SK-MEL-5 (cell line): ENCODE data around the gene GLB1L3. TPM values are rescaled to one million over a fixed set of nuclear protein-coding genes. Genes with fewer than 3 reads are reported as not detected.

Experiments used
- DNase-seq: peaks from one replicate; pipeline ENCODE4 v3.0.0-alpha.2; 2016; ENCODE audit warnings: low read depth, low spot score
- in situ Hi-C: cut with HindIII; loops from 2 replicates; pipeline ENCODE4 v1.10.0; 2016; ENCODE audit warnings: low sequenced_read_pairs, high pct_unique_total_duplicates, low pct_unique_long_range_greater_than_20kb
- polyA plus RNA-seq, 2 experiments: library from polyadenylated mRNA; depleted of rRNA; stranded (reverse); fragments of >200 nt; gene quantifications; 2 replicates each; pipeline ENCODE4 v1.2.3, GENCODE V29; 2015
- total RNA-seq: library from RNA; depleted of rRNA; stranded (reverse); fragments of >200 nt; shearing (Covaris generic); gene quantifications from 2 replicates; pipeline ENCODE4 v1.2.3, GENCODE V29; 2014; rRNA removed

The GLB1L3 gene, protein sequence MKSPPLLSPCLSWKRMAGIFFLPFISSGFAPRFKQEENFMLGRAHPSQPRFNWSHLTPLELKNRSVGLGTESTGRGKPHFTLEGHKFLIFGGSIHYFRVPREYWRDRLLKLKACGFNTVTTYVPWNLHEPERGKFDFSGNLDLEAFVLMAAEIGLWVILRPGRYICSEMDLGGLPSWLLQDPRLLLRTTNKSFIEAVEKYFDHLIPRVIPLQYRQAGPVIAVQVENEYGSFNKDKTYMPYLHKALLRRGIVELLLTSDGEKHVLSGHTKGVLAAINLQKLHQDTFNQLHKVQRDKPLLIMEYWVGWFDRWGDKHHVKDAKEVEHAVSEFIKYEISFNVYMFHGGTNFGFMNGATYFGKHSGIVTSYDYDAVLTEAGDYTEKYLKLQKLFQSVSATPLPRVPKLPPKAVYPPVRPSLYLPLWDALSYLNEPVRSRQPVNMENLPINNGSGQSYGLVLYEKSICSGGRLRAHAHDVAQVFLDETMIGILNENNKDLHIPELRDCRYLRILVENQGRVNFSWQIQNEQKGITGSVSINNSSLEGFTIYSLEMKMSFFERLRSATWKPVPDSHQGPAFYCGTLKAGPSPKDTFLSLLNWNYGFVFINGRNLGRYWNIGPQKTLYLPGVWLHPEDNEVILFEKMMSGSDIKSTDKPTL
- 0.40 and 0.69 TPM in 2 replicates for total RNA-seq
- 0.37 and 0.77 TPM in 2 replicates for polyA plus RNA-seq (2015; cell fraction: cytosol; rRNA removed)
- 1.3 and 1.6 TPM in 2 replicates for polyA plus RNA-seq (2015; cell fraction: nucleus; rRNA removed)

DNA sequence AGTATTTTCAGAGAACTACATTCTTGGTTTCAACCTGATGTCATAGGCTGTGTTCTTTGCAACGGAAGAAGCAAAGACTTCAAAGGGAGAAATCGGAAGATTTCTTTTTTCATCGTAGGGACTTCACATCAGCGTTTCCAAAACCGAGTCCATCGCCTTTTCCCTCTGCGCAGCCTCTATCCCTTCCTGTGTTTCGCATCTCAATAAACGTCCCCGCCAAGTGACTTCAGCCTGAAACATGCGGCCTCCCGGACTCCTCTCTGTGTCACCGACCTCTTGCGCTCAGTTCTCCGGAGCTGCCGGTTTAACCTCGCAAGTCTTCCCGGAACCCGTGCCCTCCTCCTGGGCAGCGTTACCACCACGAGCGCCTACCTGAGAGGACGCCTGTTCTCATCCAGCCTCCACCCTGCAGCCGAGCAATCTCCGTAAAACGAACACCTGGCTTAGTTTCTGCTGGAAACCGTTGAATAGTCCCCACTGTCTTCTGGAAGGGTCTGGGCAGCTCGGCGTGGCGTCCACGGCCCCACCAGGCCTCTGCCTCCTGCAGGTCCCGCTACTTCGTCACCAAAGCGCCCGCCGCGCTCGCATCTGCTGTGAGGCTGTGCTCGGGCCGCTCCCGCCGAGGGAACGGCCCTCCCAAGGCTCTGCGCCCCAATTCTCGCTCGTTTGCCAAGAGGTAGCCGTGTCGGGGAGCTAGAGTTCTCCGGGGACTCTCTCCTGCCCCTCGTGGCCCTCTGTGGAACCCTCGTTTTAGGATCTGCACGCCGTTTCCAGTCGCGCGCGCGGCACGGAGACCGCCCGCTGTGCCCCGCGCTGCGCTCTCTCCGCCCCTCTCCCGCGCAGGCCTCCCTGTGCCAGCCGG is at the start of gene GLB1L3:
Gene GLB1L3 (plus strand): TSS at position 846 of the 862 bp plus-strand sequence. CDS start 362 bp downstream, outside the sequence.
- no peak for DNase-seq
- in situ Hi-C loops: no loop called here

DNA sequence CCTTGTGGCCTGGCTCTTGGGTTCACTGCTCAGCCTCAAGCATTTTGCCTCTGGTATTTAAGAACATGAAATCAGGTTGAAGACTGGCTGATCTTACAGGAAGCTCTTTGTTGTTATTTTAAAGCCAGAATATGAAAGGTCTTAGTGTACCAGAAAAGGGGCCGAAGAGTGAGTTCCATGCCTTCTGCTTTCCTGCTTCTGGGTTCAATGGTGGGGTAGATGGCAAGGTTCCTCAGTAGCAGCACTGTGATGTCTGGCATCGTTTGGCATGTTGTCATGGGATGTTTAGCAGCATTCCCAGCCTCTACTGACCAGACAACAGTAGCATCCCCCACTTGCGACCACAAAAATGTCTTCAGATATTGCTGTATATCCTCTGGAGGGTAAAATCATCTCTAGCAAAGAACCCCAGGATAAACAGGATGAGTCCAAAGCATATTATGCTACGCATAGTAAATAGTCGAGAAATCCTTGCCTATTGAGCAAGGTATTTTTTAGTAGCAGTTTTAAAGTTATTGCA is 49.3 kb upstream of the GLB1L3 start:
- in situ Hi-C loops: no loop called here
- no peak for DNase-seq

DNA sequence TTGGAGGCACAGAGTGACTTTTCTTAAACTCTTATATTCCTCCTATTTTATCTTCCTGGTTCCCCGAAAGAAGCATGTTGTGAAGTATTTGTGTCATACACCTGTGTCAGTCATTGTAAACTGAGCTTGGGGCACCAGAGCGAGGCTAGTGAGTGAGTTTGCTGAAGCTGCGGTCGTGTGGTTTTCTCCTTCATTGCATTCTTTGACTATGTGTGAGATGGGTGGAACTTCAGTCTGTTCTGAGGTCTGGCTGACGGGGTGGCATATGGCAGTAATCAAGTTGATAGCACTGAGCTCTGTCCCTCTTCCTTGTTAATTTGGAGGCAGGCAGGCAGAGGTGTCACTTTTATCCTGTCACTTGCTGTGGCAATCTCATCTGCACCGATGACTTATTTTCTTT is 47.6 kb upstream of the GLB1L3 start:
- in situ Hi-C loops: no loop called here
- DNase-seq: no peak

DNA sequence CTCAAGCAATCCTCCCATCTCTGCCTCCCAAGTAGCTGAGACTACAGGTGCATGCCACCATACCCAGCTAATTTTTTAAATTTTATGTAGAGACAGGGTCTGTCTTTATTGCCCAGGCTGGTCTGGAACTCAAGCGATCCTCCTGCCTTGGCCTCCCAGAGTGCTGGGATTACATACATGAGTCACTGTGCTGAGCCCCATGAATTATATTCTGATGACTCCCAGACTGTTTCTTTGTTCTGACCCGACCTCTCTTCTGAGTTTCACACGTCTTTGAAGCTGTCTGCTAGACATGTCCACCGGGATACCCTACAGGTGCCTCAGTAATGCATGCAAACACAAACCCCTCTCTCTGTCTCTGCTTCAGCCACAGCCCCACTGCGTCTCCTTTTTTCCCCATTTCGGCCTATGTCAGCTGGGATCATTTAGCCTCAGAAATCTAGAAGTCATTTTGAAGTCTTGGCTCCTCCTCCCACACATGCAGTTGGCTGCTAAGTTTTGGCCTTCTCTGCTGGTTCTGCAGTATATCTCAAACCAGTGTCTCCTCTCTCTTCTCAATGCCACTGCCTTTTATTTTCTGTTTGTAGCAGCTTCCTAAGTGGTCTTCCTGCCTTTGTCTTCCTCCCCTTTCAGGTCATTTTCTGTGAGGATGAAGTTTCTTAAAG is 46.9 kb upstream of the GLB1L3 start:
- in situ Hi-C loops: no loop called here
- DNase-seq: no peak

DNA sequence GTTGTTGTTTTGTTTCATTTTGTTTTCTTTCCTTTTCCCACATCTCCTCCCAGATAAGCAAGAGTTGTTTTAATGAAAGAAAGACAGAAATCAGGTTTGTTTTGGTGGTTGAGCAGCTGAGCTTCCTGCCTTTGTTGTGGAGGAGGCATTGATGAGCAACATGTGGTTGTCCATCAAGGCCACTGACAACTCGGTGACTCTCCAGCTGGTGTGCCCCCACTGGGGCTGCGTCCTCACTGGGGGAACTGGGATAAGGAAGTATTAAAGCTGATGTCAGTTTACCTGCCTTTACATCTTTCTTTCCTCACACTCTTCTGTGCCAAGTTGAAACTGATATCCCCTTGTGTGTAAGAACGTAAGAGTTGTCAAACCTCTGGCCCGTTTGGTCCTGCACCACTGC is 45.8 kb upstream of the GLB1L3 start:
- in situ Hi-C loops: no loop called here
- DNase-seq: no peak

DNA sequence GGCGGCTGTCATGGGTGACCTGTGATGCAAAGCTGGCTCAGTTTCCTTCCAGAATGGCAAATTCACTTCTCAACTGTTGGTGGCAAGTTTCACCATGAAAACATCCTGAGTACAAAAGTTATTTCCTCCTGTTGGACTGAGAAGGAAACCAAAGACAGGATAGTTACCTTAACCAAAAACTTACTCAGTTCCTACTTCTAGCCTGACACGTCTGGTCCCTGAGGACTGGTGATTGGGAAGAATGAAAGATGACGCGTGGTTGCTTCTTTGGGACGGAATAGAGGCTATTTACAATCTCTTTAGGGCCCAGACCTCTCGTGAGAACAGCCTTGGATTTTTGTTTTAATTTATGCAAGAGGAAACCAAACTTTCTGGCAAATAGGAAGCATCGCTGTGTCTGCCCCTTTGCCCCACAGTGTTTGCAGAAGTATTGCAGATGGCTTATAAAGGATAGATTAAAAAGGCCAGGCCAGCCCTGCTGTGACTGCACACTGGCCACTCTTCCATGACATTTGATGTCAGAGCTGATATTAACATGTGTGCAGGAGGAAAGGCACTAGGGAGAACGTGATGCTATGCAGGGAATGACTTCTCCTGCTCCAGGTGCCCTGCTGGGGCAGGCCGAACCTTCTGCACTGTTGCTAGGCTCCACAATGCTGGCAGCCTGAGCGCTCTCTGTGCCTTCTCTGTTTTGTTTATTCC is 44.1 kb upstream of the GLB1L3 start:
- in situ Hi-C loops: no loop called here
- no peak for DNase-seq

DNA sequence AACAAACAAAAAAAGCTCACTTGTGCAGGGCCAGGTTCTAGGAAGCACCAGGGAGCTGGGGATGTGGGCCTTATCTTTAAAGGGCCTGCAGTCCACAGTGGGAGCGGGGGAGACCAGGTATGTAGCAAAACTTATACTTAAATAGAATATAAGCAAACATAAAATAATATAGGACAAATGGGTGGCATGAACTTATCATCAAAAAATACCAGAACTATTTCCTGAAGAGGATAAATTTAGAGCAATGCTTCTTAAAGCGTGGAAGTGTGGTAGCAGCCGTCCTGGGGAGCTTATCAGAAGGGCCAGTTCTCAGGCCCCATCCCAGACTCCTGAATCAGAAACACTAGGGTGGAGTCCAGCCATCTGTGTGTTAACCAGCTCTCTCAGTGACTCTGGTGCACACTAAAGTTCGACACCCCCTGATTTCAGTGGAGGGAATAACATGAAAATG is 42.4 kb upstream of the GLB1L3 start:
- in situ Hi-C loops: no loop called here
- no peak for DNase-seq

DNA sequence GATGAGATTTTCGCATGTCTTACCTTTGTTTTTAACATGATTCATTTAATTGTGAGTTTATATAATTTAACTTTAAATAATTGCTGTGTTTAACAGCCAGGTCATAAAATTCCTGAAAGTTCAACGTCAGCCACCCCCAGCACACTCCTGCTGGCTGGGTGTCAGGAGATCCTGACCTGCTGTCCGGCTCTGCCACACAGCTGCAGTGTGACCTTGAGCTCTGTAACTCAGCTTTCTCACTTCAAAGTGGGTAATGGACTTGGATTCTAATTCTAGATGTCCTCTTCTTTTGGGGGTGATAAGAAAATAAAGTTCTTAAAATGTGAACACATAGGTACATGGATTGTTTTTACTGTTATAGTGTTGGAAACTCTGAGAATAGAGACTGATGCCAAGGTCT is 40.8 kb upstream of the GLB1L3 start:
- in situ Hi-C loops: no loop called here
- DNase-seq: no peak

DNA sequence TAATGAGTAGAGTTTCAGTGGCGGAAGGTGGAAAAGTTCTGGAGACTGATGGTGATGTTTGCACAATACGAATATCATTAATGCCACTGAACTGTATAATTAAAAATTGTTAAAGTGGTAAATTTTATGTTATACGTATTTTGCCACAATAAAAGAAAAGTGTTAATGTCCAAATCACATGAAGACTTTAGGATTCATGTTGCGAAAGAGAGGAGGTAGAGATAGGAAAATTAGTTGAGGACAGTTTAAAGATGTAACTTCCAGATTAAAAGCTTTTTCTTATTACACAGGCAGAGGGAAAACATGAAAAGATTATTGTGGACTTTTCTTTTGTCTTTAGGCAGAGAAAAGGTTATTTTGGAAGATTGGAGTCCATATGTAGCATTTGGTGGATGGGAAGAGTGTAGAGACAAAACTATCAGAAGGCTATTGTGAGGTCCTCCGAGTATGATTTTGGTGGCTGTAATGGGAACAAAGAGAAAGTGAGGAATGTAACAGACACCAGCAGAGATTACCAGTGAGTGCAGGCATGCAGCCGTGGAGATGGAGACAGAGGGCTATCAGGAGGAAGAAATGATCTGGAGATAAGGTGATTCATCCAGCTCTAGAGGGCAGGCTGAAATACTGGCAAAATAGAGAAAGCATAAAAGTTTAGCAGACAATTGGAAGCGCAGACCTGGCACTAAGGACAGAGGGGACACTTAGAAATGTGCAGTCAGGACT is 39.2 kb upstream of the GLB1L3 start:
- in situ Hi-C loops: no loop called here
- DNase-seq: no peak

DNA sequence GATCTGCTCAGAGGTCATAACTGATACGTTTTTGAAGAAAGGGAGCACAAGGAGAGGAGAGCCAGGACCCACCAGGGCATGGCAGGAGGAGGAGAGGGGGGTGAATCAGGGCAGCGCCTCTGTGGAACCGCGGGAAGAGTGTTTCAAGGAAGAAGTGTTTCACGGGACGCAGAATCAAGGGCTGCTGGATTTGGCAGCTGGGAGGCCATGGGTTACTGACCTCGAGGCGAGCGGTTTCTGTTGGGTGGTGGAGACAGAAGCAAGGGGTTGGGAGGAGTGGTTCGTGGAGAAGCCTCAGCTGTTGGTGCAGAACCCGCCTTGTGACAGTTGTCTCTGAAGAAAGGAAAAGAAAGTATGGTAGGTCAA is 38.6 kb upstream of the GLB1L3 start:
- DNase-seq: no peak
- in situ Hi-C loops: no loop called here

DNA sequence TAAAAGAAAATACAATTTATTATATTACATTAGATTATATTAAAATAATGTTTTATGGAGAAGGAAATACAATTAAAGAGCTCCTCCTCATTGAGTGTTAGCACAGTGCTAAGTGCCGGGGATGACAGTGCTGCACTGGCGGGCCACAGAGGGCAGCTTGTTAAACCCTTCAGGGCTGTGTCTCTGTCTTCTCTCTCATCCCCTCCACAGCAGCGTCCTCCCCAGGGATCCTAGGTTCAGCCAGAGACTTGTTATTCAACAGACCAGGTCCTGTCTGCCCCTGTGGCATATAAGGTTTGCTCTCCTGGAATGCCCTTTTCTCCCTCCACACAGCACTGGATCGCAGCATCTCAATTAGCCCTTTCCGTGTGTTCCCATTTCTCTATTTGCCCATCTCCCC is 37.2 kb upstream of the GLB1L3 start:
- in situ Hi-C loops: no loop called here
- DNase-seq: no peak

DNA sequence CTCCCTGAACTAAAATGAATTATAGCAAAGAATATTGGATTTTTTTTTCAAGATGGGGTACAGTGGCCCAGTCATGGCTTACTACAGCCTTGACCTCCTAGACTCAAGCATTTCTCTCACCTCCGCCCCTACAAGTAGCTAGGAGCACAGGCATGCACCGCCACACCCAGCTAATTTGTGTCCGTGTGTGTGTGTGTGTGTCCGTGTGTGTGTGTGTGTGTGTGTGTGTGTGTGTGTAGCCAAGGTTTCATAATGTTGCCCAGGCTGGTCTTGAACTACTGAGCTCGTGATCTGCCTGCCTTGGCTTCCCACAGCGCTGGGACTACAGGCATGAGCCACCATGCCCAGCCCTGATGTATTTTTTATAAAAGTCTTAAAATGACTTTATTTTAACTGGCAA is 35.6 kb upstream of the GLB1L3 start:
- no peak for DNase-seq
- in situ Hi-C loops: no loop called here

DNA sequence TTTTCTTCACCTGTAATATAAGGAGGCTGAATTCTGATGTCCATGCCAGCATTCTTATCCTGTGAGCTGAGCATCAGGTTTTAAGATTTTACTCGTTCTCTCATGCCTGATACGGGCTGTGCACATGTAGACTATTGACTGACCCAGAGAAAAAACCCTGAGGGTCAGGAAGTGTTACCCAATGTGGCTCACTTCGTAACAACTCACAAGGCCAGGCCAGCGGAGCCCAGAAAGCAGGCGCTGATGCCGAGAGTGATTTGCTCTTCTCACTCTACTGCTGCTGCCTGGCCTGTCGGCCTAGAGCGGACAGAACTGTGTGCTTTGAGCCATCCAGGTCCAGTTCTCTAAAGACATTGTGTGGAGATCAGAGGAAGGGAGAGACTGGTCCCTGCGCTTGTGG is 33.8 kb upstream of the GLB1L3 start:
- no peak for DNase-seq
- in situ Hi-C loops: no loop called here

DNA sequence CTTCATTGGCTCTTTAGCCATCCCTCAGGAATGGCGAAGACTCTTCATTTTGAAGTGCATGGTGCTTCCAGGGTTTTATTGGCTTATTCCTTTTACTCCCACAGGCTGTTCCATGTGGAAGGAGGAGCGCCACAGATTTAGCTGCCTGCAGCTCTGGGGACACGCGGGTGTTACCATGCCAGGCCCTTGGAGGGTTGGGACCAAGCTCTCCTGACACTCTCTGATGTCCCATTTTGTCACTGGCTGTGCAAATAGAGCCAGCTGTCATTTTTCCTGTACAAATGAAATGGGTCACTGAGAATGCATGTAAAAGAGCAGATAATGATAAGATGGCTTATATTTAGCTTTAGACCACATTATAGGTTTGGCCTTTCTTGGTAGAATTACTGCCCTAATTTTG is 32.3 kb upstream of the GLB1L3 start:
- no peak for DNase-seq
- in situ Hi-C loops: no loop called here

DNA sequence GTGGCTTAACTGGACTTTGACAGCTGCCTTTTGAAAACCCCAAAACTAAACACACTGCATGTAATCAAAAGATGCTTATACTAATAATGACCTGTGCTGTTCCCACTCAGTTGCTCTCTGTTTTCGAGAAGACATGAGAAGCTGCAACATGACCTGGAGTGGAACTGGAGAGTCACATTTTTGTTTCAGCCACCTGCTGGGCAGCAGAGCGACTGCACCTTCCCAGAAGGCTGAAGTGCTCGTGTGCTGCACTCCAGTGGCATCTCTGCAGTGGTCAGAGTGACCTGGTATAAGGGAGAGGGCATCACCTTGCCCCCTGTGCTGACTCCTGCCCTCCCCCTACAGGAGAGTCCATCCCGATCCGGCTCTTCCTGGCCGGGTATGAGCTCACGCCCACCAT is 31.6 kb upstream of the GLB1L3 start:
- peak; percentile 43 for DNase-seq
- in situ Hi-C loops: no loop called here

DNA sequence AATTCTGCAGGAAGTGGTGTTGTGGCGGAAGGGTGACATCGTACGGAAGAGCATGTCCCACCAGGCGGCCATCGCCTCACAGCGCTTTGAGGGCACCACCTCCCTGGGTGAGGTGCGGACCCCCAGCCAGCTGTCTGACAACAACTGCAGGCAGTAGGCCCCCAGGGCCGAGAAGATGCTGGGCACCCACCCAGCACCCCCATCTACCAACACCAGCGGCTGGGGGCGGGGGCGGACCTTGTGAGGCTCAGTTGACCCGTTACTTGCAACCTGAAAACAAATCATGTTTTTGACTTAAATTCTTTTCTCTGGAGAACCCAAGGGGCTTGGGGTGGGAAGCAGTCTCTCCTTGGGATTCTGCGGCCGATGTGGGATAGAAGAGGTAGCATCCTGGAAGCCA is 30.7 kb upstream of the GLB1L3 start:
- in situ Hi-C loops: no loop called here

More for the DNA sequence above, 30.7 kb upstream of the GLB1L3 start:
- no peak for DNase-seq
